ENCODE data around the gene KDM1B.
A peak's percentile ranks its signal among the peaks of the same experiment; 100 is the strongest.
"Not testable (repeated sequence)": the region's sequence is repeated elsewhere in the genome, so short reads cannot be mapped to it uniquely, and the experiment has no call there.

KDM1B gene

DNA sequence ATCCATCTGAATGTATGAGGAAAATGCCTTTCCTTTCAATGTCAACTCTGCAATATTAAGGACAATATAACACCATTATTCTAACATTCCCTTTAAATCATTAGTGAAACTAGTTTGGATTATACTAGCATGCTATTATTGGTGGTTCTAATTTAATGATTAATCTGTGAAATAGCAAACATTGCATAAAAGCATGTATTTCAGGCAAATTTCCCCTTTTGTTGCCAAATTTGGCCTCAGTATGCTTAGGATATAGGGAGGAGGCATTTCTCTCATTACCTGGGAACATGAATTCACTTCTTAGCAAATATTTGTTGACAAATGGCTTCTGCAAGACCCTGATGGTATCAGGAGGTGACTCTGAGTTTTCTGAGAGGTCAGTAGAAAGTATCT, 1.9 kb upstream of the KDM1B start:
- no peak for DNase-seq

DNA sequence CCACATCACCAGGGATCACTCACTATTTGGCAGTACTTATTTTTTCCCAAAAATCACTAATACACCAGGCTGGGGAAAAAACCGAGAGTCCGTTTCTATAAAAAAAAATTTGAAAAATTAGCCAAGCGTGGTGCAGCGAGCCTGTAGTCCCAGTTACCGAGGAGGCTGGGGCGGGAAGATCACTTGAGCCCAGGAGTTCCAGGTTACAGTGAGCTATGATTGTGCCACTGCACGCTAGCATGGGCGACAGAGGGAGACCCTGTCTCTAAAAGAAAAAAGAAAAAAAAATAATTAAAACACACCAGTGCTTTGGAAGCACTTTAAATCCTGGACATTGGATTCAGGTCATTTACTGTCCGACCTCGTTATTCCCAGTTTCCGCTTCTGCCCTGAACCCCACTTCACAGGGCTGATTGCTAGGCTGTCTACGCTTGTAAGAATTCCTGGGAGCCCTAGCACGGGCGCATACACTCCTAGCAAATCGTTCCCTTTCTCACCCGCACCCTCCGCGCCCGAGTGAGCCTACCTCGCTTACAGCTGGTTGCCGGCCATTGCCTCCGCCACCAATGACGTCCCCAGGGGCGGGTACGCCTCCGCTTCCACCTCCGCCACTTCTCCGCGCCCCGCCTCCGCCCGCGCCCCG, 594 bp upstream of the KDM1B start, which contains the start of gene TPMT:
Gene TPMT (minus strand): TSS at position 571 of the 643 bp plus-strand sequence. CDS start 5,950 bp downstream, outside the sequence.
- DNase-seq = peak; percentile 94

DNA sequence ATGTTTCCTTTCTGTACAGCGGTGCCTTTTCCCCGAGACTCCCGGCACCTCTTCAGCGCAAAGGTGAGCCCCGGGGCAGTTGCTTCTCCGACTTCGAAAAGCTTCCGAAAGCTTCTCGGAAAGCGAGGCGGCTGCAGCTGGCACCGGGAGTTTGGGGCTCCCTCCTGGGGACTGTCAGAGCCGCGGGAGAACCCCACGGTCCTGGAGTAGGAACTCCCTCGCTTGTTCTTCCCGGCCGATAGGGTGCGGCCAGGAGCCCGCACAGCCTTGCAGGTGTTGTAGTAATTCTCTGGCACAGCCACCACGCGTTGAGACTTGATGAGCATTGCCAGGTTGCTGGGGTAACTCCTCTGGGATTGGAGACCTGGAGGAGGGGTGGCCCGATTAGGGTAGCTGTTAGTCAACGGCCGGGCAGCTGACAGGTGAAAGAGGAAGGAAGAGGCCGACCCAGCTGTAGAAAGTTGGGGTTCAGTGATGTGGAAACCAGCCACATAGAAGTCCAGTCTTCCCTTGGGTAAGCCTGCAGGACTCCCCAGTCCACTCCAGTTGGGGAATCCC, 721 bp downstream of the KDM1B start:
- DNase-seq = peak; percentile 73

DNA sequence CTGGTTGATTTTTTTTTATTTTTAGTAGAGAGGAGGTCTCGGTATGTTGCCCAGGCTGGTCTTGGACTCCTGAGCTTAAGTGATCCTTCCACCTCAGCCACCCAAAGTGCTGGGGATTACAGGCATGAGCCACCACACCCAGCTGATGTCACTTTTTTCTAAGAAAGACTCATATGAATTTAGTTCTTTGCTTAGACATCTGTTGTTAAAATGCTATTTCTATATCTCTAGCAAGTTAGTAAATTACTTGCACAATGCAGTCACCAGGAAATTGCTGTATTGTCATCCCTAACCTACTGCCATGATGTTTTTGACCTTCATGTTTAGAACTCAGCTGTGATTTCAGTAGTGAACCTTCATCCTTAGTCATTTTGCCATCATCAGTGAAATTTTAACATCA, 5.7 kb downstream of the KDM1B start:
- DNase-seq = no peak

DNA sequence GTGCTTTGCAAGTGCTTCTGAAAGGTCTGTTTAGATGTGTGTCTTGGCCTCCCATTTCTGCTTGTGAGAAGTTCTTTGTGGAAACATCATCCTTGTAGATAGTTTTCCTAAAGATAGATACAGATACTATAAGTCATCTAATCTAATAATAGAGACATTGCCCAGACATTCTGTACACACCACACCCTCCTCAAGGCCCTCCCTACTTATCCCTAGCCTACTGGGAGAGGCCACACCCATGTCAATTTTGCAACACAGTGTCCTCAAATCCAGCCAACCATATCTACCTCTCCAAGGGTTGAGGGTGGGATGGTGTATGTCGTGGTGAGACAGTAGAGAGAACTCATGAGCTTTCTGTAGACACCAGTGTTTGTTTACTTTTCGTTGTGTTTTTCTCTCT, 6.2 kb downstream of the KDM1B start:
- DNase-seq = no peak

DNA sequence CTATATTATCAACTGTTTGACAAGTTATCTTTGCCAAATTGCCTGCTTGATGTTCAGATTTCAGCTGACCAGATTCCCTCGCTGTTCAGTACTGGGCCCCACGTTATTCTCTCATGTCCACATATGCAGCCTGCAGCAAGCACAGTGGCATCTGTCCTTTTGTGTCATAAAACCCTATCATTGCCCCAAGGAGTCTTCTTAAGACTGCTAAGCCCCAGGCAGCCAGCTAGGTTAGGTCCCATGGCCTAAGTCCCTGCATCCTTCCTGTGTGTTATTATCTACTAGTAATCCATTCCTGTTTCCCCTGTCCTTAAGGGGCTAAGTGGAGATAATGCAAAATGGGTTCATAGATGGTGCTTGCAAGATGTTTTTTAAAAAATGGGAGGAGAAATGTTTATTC, 7.2 kb downstream of the KDM1B start:
- no peak for DNase-seq

DNA sequence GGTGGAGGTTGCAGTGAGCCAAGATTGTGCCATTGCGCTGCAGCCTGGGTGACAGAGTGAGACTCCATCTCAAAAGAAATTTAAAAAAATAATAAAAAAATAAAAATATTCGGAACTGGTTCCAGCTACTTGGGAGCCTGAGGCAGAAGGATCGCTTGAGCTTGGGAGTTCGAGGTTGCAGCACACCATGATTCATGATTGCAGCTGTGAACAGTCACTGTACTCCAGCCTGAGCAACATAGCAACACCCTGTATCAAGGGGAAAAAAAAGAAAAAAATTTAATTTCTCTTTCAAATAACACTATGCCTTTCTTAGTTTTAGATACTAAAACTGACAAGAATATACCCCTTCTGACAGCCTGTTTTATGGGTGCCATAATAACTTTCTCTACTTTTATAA, 10.5 kb downstream of the KDM1B start:
- DNase-seq = no peak

DNA sequence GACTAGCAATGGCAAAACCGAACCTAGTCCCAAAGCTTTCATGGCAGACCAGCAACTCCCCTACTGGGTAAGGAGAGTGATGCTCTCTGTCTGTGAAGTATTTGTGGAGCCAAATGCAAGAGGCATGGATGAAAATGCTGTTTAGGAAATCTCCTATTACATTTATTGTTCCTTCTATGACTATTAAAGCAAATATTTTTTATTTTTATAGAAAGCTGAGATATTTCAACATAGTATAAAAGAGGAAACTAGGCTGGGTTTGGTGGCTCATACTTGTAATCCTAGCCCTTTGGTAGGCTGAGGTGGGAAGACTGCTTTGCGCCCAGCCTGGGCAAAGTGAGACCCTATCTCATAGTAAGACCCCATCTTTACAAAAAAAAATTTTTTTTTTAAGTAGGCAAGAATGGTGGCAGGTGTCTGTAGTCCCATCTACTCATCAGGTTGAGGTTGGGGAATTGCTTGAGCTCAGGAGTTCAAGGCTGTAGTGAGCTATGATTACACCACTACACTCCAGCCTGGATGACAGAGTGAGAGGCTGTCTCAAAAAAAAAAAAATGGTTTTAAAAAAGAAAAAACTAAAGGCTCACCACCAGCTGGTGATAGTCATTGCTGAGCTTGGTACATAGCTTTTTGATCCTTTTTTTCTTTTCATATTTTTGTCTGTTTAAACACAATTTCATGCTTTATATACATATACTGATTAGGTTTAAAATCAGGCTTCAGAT, 11.3 kb downstream of the KDM1B start:
- no peak for DNase-seq

DNA sequence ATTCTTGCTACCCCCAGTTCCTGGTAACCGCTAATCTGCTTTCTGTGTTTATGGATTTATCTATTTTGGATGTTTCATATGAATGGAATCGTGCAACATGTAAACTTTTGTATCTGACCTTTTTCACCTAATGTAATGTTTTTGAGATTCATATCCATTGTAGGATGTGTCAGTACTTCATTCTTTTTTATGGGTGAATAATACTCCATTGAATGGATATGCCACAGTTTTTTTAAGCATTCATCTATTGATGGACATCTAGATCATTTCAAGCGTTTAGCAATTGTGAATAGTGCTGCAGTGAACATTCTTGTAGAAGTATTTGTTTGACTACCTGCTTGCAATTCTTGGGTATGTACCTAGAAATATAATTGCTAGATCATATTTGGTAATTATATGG, 13.0 kb downstream of the KDM1B start:
- DNase-seq = no peak

DNA sequence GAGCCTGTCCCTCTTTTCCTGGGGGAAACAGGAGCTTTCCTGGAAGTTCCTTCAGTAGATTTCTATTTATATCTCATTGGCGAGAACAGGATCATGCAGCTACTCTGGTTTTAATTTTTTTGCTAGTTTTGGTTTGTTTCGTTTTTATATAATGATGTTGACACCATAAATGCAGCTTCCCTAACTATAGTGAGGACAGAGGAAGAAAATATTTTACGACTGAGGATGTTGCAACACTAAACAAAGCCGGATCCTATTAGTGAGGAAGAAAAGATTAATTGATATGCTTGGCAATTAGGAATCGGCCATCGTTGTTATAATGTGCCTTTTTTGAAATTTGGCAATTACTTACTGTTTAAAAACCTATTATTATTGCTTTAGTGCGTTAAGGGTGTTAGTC, 16.6 kb downstream of the KDM1B start:
- no peak for DNase-seq

DNA sequence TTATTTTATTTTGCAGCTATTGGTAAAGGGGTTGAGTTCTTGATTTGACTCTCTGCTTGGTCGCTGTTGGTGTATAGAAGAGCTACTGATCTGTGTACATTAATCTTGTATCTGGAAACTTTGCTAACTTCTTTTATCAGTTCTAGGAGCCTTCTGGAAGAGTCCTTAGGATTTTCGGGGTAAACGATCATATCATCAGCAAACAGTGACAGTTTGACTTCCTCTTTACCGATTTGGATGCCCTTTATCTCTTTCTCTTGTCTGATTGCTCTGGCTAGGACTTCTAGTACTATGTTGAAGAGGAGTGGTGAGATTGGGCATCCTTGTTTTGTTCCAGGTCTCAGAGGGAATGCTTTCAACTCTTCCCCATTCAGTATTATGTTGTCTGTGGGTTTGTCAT, 21.0 kb downstream of the KDM1B start:
- DNase-seq = not testable (repeated sequence)

DNA sequence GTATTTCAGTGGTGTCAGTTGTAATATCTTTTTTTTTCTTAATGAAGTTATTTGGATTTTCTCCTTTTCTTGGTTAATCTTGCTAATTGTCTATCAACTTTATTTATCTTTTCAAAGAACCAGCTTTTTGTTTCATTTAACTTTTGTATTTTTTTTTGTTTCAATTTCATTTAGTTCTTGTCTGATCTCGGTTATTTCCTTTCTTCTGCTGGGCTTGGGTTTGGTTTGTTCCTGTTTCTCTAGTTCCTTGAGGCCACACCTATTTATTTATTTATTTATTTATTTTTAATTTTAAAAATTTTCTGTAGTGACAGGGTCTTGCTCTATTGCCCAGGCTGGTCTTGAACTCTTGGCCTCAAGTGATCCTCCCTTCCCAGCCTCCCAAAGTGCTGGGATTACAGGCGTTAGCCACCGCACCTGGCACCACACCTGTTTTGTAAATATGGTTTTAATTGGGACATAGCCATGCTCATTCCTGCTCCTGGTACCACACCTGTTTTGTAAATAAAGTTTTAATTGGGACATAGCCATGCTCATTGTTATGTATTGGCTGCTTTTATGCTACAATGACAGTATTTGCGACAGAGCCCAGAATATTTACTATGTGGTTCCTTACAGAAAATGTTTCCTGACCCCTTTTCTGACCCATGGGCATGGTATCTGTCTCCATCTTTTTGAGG, 22.2 kb downstream of the KDM1B start:
- no peak for DNase-seq

DNA sequence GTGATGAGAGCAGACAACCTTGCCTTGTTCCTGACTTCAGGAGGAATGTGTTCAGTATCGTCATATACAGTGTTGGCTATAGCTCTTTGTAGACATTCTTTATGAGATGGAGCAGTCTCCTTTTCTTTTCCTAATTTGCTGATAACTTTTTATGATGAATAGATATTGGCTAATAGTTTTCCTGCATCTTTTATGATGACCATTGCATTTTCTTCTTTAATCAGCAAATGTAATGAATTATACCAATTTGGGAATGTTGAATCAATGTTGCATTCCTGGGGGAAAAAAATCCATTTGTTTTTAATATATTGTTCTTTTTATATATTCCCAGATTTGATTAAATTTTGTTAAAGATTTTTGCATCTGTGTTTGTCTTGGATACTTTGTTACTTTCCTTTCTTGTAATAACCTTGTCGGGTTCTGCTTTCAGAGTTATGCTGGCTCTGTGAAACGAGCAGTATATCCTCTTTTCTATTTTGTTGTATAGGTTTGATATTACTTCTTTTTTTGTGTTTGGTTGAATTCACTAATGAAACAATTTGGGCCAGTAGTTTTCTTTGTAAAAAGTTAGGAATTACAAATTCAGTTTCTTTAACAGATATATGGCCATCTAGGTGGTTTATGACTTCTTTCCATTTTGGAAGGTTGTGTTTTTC, 23.9 kb downstream of the KDM1B start:
- DNase-seq = no peak

DNA sequence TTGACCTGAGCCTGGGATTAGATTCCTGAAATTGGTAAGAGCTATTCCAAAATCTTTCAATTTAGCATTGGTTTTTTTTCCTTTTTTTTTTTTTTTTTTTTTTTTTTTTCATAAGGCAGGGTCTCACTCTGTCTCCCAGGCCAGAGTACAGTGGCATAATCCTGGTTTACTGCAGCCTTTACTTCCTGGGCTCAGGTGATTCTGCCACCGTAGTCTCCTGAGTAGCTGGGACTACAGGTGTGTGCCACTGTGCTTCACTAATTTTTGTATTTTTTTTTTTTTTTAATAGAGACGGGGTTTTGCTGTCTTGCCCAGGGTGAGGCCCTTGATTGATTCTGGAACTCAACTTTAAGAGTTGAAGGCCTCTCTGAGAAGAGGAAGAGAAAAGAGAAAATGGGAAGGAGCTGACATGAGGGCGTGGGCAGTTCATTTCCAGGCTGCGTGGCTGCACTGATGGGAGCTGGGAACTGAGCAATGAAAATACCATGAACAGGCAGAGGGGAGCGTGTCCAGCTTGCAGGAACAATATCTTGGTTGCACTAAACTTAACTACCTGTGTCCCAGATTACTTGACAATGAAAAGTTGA, 24.6 kb downstream of the KDM1B start:
- DNase-seq = no peak

DNA sequence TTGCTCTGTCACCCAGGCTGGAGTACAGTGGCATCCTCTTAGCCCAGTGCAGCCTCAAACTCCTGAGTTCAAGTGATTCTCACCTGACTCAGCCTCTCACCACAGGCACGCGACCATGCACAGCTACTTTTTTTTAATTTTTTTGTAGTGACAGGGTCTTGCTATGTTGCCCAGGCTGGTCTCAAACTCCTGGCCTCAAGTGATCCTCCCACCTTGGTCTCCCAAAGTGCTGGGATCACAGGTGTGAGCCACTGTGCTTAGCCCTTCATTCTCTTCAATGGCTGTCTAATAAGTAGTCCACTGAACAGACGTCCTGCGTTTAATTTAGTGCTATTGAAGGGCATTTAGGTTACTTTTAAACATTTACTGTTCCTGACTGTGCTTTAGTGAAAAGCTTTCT, 27.3 kb downstream of the KDM1B start:
- no peak for DNase-seq

DNA sequence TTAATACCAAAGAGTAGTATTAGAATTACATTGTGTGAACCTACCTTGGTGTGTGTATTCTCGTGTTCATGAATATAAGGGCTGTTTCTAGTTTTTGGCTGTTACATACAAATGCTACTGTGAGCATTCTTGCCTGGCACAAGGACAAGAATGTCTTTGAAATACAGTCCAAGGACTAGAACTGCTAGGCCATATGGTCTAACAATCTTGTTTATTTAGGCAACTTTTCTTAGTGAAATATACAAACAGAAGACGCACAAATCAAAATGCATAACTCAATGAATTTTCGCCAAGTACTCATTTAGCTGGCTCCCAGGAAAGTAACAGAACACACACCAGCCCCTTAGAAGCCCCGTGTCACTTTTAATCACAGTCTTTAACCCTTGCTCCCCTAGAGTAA, 28.5 kb downstream of the KDM1B start:
- DNase-seq = no peak

DNA sequence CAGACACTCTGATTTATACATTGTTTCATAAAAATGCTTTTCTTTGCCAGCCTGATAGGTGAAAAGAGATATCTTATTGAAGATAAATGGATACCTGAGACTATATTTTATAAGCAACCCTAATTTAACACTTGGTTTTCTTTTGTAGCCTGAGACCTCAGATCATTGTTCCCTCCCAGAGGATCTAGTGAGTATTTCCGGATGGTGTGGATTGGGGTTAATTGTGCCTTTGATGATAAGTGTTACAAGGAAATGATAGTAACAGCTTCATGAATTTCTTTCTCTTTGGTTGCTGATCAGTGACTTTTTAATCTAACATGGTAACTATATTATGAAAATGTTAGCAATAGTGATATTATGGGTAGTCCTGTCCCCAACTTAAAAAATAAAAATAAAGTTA, 30.4 kb downstream of the KDM1B start:
- DNase-seq = peak; percentile 52

DNA sequence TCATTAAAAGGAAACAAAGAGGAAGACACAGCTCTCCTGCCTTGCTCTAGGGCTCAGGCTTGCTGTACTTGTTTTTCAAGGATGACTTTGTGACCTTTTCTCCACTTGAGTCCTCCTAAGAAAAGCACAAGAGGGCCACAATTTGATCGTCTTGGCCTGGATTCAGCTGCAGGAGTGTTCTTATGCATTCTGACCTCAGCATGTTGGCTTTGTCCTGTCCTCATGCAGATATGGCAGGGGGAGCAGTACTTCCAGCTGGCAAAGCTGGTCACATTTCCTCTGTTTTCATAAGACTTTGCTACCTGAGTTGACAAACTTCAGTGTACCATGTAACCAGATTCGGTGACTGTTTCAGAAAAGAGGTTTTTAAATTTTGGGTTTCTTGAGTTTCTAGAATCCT, 30.8 kb downstream of the KDM1B start:
- DNase-seq = peak; percentile 80

DNA sequence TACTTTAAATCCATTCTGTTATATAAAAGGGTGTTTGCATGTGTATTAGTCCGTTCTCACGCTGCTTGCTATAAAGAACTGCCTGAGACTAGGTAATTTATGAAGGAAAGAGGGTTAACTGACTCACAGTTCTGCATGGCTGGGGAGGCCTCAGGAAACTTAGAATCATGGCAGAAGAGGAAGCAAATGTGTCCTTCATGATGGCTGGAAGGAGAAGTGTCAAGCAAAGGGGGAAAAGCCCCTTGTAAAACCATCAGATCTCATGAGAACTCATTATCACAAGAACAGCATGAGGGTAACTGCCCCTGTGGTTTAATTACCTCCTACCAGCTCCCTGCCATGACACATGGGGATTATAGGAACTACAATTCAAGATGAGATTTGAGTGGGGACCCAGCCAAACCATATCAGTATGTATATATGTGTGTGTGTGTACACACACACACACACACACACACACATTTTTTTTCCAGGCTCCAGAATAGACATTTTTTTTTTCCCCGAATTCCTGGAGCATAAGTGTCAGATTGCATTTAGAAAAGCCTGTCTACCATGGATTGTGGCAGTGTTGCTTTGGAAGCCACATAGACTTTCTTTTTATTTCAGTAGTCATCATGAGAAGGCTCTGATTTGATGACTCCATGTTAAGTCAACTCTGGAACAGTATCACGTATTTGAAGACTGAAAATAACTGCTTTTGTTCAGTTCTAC, 31.5 kb downstream of the KDM1B start:
- no peak for DNase-seq

DNA sequence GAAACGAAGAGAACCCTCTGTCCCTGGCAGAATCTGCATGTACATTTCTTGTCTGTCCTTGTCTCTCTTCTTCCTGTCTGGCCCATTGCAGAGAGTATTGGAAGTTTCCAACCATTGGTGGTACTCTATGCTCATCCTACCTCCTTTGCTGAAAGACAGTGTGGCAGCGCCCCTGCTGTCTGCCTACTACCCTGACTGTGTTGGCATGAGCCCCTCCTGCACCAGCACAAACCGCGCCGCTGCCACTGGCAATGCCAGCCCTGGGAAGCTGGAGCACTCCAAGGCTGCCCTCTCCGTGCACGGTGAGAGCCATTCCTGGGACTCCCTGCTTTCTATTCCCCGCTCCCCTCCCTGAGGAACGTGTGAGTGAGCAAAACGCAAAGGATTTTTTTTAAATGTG, 32.5 kb downstream of the KDM1B start:
- no peak for DNase-seq

DNA sequence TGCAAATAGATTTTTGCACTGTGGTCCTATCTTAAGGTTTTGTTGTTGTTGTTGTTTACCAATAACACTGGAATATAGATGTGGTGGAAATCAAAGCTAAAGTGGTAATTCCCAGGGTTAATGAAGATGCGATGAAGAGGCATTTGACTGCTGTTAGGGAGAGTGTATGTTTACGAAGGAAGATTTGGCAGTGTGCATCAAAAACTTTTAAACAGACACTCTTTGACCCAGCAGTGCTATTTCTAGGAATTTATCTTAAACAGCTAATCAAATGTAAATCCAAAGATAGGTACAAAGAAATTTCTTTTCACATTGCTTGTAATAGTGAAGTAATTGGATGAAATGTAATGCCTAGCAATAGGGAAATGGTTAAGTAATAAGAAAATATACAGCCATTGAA, 34.0 kb downstream of the KDM1B start:
- DNase-seq = no peak

DNA sequence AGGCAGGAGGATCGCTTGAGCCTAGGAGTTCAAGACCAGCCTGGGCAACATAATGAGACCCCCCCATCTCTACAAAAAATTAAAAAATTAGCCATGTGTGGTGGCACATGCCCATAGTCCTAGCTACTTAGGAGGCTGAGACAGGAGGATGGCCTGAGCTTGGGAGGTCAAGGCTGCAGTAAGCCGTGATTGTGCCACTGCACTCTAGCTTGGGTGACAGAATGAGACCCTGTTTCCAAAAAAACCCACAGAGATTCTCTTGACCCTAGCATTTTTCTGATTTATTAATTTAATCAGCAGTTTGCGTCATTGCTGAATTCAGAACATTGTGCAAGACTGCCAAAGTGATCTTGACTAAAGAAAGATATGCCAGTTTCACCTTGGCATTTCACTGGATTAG, 36.8 kb downstream of the KDM1B start:
- DNase-seq = no peak
